ENCODE data around the gene XIAP. TPM values are rescaled to one million over a fixed set of nuclear protein-coding genes. Genes with fewer than 3 reads are reported as not detected.

XIAP gene
- total RNA-seq, 1 donor from 2014 or later: 35.3 TPM

- peaks cover 1% of the 10 kb centered on the region for H3K36me3 Mint-ChIP-seq (ENCODE audit: insufficient read depth)
Measured at GRCh38 chrX:123859409-123859845, 426 bp upstream of the XIAP start.

GRCh38 chrX:123860983-123861382 is 1.1 kb downstream of the XIAP start:
- H3K27me3 Mint-ChIP-seq: no peaks in the 10 kb centered on the region
- H3K4me3 Mint-ChIP-seq (ENCODE audit: low read depth): peak overlapping the region; percentile 84
- TF ChIP-seq, protein P1, sequence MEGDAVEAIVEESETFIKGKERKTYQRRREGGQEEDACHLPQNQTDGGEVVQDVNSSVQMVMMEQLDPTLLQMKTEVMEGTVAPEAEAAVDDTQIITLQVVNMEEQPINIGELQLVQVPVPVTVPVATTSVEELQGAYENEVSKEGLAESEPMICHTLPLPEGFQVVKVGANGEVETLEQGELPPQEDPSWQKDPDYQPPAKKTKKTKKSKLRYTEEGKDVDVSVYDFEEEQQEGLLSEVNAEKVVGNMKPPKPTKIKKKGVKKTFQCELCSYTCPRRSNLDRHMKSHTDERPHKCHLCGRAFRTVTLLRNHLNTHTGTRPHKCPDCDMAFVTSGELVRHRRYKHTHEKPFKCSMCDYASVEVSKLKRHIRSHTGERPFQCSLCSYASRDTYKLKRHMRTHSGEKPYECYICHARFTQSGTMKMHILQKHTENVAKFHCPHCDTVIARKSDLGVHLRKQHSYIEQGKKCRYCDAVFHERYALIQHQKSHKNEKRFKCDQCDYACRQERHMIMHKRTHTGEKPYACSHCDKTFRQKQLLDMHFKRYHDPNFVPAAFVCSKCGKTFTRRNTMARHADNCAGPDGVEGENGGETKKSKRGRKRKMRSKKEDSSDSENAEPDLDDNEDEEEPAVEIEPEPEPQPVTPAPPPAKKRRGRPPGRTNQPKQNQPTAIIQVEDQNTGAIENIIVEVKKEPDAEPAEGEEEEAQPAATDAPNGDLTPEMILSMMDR (IDR thresholded peaks at IDR 0.05; ENCODE audit: unreplicated experiment): no peak
- H3K9me3 Mint-ChIP-seq (ENCODE audit: low read depth): peaks cover 22% of the 10 kb centered on the region
- peak overlapping the region; percentile 96 for H3K27ac Mint-ChIP-seq
- peaks cover 11% of the 10 kb centered on the region for H3K4me1 Mint-ChIP-seq (ENCODE audit: low read depth)
- no peak for DNase-seq (ENCODE audit: low spot score, unreplicated experiment)
- peaks cover 3% of the 10 kb centered on the region for H3K36me3 Mint-ChIP-seq (ENCODE audit: insufficient read depth)

More at GRCh38 chrX:123859409-123859845, 426 bp upstream of the XIAP start:
- DNase-seq (ENCODE audit: low spot score, unreplicated experiment): no peak
- Mint-ChIP-seq H3K4me3 (ENCODE audit: low read depth) (peak overlapping the region; percentile 84), H3K27me3 (no peaks in the 10 kb centered on the region), H3K4me1 (ENCODE audit: low read depth) (peaks cover 11% of the 10 kb centered on the region), H3K9me3 (ENCODE audit: low read depth) (peaks cover 29% of the 10 kb centered on the region), H3K27ac (peak overlapping the region; percentile 96)
- TF ChIP-seq, protein P1 (IDR thresholded peaks at IDR 0.05; ENCODE audit: unreplicated experiment): no peak

DNA sequence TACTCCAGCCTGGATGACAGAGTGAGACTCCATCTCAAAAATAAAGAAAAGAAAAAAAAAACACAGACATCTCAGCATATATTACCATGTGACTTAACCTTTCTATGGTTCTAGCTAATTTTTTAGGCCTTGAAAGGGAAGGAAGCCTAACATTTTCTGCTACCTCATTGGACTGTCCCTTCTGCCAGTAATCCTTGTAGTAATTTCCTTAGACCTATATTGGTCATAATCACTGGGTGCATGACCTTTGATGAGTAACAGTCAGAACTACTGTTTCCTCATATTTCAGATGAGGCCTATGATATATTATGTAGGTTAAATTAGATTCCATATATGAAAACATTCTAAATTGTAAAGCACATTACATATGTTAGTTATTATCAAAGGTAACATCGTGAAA is 9.6 kb downstream of the XIAP start:
- no peaks in the 10 kb centered on the region for H3K27me3 Mint-ChIP-seq
- no peaks in the 10 kb centered on the region for H3K4me1 Mint-ChIP-seq (ENCODE audit: low read depth)
- H3K36me3 Mint-ChIP-seq (ENCODE audit: insufficient read depth): peaks cover 12% of the 10 kb centered on the region
- peaks cover 6% of the 10 kb centered on the region for H3K9me3 Mint-ChIP-seq (ENCODE audit: low read depth)
- H3K4me3 Mint-ChIP-seq (ENCODE audit: low read depth): no peak overlapping the region
- no peak for DNase-seq (ENCODE audit: low spot score, unreplicated experiment)
- H3K27ac Mint-ChIP-seq: no peak overlapping the region
- TF ChIP-seq, protein P1 (IDR thresholded peaks at IDR 0.05; ENCODE audit: unreplicated experiment): no peak

GRCh38 chrX:123871309-123871708 is 11.5 kb downstream of the XIAP start:
- Mint-ChIP-seq H3K36me3 (ENCODE audit: insufficient read depth) (peaks cover 10% of the 10 kb centered on the region), H3K27me3 (no peaks in the 10 kb centered on the region), H3K4me3 (ENCODE audit: low read depth) (no peak overlapping the region), H3K9me3 (ENCODE audit: low read depth) (peaks cover 6% of the 10 kb centered on the region), H3K4me1 (ENCODE audit: low read depth) (no peaks in the 10 kb centered on the region), H3K27ac (no peak overlapping the region)
- TF ChIP-seq, protein P1 (IDR thresholded peaks at IDR 0.05; ENCODE audit: unreplicated experiment): no peak
- no peak for DNase-seq (ENCODE audit: low spot score, unreplicated experiment)

GRCh38 chrX:123873956-123874355 is 14.1 kb downstream of the XIAP start:
- Mint-ChIP-seq H3K9me3 (ENCODE audit: low read depth) (peaks cover 9% of the 10 kb centered on the region), H3K4me3 (ENCODE audit: low read depth) (no peak overlapping the region)
- DNase-seq (ENCODE audit: low spot score, unreplicated experiment): no peak

More at GRCh38 chrX:123873956-123874355, 14.1 kb downstream of the XIAP start:
- Mint-ChIP-seq H3K27me3 (no peaks in the 10 kb centered on the region), H3K27ac (no peak overlapping the region), H3K36me3 (ENCODE audit: insufficient read depth) (peaks cover 8% of the 10 kb centered on the region), H3K4me1 (ENCODE audit: low read depth) (no peaks in the 10 kb centered on the region)
- TF ChIP-seq, protein P1 (IDR thresholded peaks at IDR 0.05; ENCODE audit: unreplicated experiment): no peak

Measured in progenitor cell of endocrine pancreas (in vitro differentiated cells).